HG03095 (cell line): Measurements from ENCODE around the gene GRK1.

Source experiments
- ATAC-seq: cut with Tn5 transposase; IDR thresholded peaks from one replicate; pipeline ENCODE4 v1.9.1; 2021; ENCODE audit warnings: moderate library complexity; ENCODE audit not compliant: unreplicated experiment

Gene GRK1

DNA sequence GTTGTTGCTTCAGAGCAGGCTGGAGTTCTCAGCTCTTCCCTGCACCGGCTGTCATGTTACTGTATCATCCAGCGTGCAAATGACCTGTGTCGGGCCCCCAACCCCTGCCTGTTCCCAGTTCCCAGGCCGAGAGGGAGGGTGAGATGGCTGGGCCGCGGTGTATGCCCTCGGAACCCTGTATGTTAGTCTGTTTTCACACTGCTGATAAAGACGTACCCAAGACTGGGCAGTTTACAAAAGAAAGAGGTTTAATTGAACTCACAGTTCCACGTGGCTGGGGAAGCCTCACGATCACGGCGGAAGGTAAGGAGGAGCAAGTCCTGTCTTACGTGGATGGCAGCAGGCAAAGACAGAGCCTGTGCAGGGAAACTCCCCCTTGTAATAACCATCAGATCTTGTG is 102.9 kb downstream of the GRK1 start:
- ATAC-seq: no peak

DNA sequence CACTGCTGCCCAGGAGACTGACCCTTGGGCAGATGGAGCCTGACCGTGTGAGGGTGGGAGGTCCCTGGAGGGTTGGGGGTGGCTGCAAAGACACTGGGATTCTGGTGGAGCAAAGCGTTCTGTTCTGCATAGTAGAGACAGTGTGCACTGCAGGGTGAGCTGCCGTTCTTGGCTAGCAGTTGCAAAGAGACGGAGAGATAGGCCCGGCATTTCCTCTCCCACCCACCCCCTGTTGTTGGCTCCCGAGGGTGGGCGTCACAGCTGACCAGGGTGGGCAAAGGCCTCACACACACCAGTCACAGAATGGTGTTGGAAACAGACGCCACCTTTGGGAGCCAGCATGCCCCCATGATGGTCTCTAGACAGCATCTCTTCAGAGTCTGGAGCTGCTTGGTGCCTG is 103.4 kb downstream of the GRK1 start:
- ATAC-seq: no peak

DNA sequence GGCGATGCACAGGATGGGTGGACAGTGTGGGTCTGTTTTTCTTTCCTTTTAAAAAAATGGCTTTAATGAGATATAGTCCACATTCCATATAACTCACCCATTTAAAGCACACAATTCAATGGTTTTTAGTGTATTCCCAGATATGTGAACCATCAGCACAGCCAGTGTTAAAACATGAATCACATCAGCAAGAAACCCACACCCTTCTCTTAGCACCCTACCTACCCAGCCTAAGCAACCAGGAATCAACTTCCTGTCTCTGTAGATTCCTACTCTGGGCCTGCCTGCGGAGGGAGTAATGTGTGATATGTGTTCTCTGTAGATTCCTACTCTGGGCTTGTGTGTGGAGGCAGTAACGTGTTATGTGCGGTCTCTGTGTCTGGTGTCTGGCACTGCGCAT is 103.9 kb downstream of the GRK1 start:
- ATAC-seq: no peak

DNA sequence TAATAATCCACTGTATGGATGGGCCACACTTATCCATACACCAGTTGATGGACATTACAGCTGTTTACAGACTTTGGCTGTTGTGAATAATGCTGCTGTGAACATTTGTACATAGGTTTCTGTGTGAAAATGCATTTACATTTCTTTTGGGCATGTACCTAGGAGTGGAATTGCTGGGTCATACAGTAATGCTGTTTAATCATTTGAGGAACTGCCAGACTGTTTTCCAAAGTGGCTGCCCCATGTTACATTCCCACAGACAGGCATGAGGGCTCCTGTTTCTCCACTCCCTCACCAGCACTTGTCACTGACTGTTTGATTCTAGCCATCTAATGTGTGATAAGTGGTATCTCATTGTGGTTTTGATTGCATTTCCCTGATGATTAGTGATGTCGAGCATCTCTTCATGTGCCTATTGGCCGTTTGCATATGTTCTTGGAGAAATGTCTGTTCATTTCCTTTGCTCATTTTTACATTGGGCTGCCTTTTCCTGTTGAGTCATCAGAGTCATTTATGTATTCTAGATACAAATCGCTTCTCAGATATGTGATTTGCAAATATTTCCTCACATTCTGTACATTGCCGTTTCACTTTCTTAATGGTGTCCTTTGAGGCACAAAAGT is 104.8 kb downstream of the GRK1 start:
- no peak for ATAC-seq

DNA sequence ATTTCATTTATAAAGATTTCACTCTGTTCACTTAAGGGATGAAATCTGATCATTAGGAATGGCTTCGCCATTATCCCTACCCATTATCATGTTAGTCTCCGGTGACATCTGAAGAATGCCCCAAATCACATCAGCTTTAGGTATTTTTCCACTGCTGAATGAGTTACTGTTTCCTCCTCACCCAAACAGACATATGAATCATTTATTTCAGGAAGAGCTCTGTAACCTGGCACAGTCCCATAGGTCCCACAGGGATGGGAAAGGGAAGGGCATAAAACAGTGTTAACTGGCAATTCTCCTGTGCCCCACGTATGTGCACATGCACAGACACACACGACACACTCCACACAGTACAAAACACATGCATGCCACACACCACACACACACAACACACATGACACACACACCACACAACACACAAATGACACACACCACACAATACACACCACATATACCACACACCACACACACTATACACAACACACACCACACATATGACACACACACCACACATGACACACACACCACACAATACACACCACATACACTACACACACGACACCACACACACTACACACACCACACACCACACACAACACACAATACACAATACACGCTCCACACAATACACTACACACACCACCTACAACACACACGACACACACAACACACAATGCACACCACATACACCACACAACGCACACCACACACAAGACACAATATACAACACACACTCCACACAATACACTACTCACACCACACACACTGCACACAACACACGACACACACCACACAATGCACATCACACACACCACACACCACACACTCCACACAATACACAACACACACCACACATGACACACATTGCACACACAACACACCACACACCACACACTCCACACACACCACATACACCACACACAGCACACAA is 107.4 kb downstream of the GRK1 start:
- ATAC-seq: no peak

DNA sequence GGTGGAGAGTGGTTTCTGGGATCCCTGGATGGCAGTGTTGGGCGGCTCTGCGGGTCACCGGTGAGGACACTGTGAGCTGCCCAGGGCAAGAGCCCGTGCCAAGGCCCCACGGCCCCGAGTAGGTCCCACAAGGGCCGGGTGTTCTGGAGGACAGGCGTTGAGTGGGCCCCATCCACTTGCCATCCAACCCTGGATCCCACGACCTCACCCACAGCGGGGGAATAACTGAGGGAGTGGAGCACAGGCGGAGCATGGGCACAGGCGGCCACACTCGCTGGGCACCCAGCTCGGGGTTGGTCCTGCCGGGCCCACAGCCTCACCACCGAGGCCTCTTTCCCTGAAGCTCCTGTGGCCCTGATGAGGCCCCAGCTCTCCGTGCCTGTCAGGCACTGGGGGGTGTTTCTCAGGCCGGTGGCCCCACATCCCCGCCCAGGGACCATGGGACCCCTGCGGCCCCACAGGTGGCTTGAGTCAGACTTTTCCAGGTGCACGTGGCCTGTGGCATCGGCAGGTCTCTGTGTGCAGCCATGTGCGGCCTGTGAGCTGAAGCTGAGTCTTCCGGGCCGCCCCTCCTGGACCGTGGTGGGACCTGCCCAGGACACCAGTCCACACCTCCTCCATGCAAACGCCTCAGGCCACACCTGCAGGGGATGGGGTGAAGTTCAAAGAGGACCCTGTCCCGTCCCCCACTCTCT is 108.6 kb downstream of the GRK1 start:
- ATAC-seq: no peak

DNA sequence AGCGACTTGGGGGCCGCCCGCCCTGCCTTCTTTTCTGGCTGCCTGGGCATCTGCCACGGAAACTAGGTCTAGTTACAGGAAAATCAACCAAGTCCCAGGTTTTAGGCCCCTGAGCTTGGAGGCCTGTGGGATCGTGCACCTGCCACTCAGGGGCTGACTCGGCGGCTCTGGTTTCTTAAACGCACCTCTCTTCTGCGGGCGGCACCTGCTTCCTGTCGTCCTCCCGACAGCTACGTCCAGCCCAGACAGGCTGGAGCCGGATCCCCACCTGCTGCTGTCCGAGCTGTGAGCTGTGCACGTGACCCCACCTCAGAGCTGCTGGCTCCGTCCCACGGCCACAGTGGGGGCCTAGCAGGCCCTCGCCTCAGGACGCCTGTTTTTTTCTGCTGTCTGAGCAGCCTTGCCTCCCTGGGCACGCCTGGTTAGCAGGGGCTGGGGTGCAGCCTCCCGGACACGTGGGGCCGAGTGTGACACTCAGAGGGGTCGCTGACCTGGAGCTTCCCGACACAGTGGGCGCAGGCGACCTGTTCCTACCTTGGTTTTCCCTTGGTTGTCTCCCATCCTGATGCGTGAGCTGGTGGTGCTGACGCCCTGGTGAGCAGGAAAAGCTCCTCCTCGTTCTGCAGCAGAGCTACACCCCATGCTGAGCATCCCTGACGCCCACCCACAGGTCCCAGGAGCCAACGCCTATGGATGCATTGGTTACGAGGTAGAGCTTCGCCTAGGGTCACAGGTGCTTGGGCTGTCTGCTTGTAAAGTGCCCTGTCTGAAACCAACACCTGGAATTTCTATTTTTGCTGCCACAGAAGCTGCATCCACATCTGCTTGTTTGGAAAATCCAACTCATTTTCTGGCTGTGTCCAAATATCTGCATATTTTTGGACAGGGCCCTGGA is 109.5 kb downstream of the GRK1 start:
- ATAC-seq: no peak

DNA sequence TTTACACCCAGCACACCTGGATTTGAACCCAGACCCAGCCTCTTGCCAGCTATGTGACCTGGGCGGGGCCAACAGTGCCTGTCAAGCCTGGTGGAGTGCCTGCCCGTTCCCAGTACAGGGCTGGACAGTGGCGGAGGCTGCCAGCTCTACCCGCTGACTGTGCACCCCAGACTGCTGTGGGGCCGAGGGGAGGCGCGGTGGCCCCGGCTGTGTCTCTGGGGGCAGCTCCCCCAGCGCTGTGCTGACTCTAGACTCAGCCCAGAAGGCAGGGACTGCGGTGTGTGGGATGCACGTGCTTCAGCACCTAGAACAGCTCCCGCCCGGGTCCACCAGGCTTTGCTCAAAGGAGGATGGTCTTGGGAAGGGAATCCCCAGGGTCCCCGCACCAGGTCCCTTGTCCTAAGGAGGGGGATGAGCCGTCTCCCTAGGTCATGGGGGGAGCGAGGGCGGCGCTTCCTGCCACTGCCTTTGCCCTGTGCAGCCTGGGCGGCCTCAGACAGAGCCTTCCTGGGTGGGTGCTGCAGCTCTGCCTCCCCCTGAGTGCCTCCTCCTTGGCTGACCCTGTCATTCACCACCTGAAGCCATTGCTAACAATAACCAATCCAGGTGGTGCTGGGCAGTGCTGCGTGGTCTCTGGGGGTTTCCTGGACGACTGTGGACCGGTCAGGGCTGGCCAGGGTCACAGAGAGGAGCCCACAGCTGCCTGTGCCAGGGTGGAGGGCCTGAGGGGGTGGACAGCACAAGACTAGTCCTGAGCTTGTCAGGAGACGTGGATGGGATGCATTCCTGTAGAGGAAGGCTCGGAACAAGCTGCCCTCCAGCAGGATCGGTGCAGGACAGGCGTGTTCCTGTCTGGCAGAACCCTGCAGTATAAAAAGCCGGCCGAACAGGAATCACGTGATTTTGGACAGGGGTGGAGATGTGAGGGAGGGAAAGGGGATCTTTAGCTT is 110.6 kb downstream of the GRK1 start:
- ATAC-seq: no peak

DNA sequence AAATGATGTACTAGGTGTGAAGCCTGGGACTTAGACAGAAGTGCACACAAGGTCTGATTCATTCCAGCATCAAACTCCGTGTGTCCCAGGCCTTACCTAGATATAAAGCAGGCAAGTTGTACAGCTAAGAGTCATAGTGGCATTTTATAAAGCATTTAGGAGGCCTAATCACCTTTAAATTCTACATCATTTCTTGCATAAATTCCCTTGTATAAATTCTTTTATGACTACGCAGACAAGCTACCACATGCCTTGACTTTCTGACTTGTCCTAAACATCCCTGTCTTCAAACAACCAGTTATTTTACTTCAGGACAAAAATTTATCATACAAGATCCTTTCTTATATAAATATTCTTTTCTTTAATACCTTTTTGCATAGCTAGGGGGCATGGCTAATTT is 114.6 kb downstream of the GRK1 start:
- ATAC-seq: no peak

DNA sequence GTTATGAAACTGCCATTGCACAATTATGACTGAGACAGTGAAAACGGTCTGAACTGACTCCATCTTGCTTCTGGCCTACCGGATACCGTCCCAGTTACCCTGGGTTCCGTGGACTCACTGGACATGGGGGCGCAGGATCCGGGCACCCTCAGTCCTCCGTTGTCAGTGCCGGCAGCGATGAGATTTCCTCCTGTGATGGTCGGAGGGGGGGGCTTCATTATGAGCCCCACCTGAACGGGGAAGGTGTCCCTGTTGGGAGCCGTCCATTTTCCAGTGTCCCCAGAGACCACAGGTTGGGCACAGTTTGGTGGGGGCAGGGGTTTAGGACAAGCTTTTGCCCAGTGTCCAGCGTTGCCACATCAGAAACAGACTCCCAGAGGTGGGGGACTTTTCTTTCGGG is 115.5 kb downstream of the GRK1 start:
- no peak for ATAC-seq

DNA sequence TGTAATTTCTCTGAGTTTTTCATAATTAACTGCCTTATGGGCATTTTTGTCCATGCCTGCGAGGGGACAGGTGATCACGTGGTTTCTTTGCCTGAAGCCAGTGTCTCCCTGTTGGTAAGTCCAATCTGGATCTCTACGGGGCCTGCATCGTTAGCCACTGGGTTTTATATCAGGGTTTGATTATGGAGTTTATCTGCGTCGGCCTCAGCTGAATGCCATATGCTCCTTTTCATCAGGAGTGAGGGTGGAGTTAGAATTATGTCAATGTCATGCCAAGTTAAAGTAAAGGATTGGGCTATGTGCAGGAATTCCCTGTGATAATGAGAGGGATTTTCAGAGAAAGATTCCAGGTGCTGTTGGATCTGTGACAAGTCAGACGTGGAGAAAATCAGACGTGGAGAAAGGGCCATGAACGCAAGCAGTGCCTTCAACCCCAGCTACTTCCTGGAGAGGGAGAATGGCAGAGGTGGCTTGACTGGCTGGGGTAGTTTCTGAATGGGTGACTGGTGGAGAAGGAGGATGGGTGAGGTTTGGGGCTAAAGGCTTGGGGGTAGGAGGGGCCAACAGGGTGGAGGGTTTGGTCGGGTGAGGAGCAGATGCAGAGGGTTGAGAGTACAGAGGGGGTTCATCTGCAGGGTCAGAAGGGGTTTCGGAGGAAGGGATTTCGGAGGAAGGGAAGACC is 116.3 kb downstream of the GRK1 start:
- no peak for ATAC-seq

DNA sequence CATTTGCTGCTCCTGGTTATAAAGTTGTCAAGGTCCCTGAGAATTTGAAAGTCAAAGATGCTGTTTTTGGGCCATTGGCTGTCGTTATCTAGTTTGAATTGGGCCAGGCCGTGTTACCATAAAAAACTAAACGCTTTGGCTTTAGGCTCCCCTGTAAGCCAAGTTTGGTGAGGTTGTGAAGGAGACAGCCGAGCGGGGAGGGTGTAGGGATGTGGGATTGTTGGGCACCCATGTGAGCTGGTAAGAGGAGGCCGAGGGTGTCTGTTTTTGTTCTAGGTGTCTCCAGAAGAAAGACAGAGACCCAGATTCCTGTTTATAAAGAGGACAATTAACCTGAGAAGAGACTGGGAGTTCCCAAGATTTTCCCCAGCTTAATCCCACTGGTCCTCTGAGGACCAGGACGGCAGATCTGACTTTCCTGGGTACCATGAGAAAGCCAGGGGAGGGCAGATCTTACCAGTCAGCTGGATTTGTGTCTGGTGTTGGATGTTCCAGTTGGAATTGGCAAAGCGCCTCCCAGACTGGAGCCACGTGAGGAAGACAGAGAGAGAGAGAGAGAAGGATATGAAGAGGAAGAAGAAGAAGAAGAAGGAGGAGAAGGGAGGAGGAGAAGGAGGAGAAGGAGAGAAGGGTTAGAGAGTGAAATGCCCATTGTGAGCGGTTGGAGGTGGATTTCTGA is 117.1 kb downstream of the GRK1 start:
- ATAC-seq: no peak

DNA sequence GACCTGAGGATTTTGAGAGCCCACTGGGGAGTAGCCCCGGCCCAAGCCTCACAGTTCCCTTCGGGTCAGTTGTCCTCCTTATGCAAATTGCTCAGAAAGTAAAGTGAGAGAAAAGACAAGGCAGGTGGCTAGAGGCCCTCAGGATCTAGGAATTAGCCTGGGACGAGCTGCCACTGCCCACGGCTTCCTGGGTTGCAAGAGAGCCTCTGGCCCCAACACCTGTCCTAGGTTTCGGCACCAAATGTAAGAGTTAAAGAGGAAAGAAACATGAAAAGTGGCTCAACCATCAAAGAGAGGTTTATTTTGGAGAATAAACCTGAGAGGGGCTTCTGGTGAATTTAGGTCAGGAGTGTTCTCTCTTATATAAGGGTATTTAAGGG is 117.6 kb downstream of the GRK1 start:
- no peak for ATAC-seq

DNA sequence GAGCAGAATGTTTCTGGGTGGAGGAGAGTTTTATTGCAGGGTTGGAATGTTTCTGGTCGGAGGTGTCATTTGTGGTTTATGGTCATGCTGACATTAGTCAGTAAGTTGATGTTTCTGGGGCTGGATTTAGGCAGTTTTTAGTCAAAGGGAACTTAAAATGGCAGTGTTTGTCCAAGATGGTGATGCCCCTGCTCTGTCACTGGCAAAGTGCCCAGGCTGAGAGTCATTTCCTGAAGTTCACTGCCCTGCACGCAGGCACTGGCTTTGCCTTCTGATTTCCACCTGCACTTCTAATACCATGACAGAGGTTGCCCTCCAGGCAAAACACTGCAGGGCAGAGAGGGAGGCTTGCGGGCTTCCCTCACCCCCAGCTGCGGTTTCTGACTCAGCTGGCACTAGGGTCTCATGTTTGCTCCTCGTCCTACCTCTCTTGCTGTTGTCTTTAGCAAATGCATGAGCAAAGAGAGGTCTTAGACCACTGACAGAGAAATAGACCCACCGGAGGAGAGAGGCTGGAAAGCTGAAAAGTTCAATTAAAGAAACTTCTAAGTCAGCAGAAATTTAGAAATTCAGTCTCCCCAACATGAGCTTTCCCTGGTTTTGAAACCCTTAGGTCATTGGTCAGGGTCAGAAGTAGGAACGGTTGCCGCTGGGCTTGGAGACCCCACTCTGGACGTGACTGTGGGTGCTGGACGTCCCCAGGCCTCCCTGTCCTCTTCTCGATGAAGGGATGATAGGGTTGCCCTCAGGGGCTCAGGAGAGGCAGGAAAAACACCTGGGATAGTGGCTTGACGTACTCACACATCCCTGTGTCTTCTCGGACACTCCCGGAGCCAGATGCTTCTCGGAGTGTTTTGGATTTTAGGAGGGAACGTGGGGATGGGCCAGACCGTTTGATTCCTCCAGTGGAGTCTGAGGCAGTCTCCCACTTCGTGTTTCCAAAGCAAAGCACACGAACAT is 118.3 kb downstream of the GRK1 start:
- no peak for ATAC-seq

DNA sequence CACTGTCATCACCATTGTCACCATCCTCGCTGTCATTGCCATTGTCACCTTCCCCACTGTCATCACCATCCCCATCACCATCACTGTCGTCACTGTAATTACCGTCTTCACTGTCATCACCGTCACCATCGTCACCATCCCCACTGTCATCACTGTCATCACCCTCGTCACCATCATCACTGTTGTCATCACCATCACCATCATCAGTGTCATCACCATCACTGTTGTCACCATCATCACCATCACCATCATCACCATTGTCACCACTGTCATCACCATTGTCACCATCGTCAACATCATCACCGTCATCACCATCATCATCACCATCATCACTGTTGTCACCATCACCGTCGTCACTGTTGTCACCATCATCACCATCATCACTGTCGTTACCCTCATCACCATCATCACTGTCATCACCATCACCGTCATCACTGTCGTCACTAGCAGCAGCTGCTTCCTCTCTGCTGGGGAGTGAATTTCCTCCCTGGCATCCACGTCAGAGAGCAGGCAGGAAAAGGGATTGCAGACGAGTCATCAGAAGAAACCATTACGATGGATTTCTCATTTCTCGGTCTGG is 119.3 kb downstream of the GRK1 start:
- no peak for ATAC-seq
